Stomach (tissue), 9 donors: ENCODE results near the gene ARHGAP32. TPM values are rescaled to one million over a fixed set of nuclear protein-coding genes. Genes with fewer than 3 reads are reported as not detected.

Experiments
- DNase-seq, 2 donors: peaks; one replicate each; pipeline versions ENCODE4 v3.0.0 to v3.0.0-alpha.2; 2013 to 2019
- H3K27ac ChIP-seq, 5 donors: fragments of 200-600 bp in 4 of 5; sonication (generic) in 4 of 5; one replicate each; pipeline ENCODE4 v1.5.1; 2013 to 2019; ENCODE audit warnings: mild to moderate bottlenecking in 1 of 5, moderate library complexity in 1 of 5
- H3K27me3 ChIP-seq, 3 donors: fragments of 200-600 bp; sonication (generic); one replicate each; pipeline ENCODE4 v1.5.1; 2017 to 2019; ENCODE audit warnings: mixed run types in 1 of 3
- H3K36me3 ChIP-seq, 4 donors: fragments of 200-600 bp; sonication (generic); 1 replicate in 3 of 4; 2 replicates in 1 of 4; pipeline ENCODE4 v1.5.1; 2016 to 2019
- H3K4me1 ChIP-seq, 4 donors: fragments of 200-600 bp; sonication (generic); one replicate each; pipeline ENCODE4 v1.5.1; 2016 to 2019
- H3K4me3 ChIP-seq, 4 donors: fragments of 200-600 bp; sonication (generic) in 3 of 4; one replicate each; pipeline ENCODE4 v1.5.1; 2016 to 2019; ENCODE audit warnings: mild to moderate bottlenecking in 1 of 4
- H3K9me3 ChIP-seq, 4 donors: fragments of 200-600 bp; sonication (generic); one replicate each; pipeline ENCODE4 v1.5.1; 2016 to 2019
- CTCF ChIP-seq, 7 experiments: fragments of 450-650 bp in 4 of 7; fragments of 200-600 bp in 3 of 7; sonication (generic) in 3 of 7; IDR thresholded peaks; one replicate each; pipeline ENCODE4 v1.5.1; 2016 to 2019; ENCODE audit warnings: antibody characterized with exemption in 7 of 7, control low read depth in 2 of 7, mild to moderate bottlenecking in 1 of 7
- EP300 ChIP-seq: sonication (generic); formaldehyde crosslinking; IDR thresholded peaks from one replicate; pipeline ENCODE4 v1.6.1; 2017; ENCODE audit warnings: antibody characterized with exemption
- POLR2A ChIP-seq, 4 donors: fragments of 450-650 bp; IDR thresholded peaks; one replicate each; pipeline ENCODE4 v1.6.1; 2016; ENCODE audit warnings: antibody characterized with exemption in 4 of 4, control low read depth in 2 of 4, mild to moderate bottlenecking in 1 of 4, moderate library complexity in 1 of 4
- POLR2AphosphoS5 ChIP-seq, 3 donors: sonication (generic); formaldehyde crosslinking; IDR thresholded peaks; one replicate each; pipeline ENCODE4 v1.6.1; 2016; ENCODE audit warnings: antibody characterized with exemption in 3 of 3
- WGBS, 5 donors: extraction: QIAGEN DNeasy Blood & Tissue Kit in 3 of 5; methylation state at CpG; one replicate each; pipeline versions ENCODE4 v1.1.5 to v1.1.7; 2013 to 2018; 5-methylcytosine and 5-hydroxymethylcytosine counted together
- intact Hi-C: fragments of 100-400 bp; cut with DNase I; formaldehyde crosslinking; loops from one replicate; pipeline ENCODE4 v1.15.1; 2023; ENCODE audit warnings: low total_unique reads
- polyA plus RNA-seq, 3 donors: library from polyadenylated mRNA; stranded (reverse); fragments of 200-250 nt; gene quantifications; one replicate each; pipeline ENCODE4 v1.2.3, GENCODE V29; 2013
- total RNA-seq, 5 donors: library from RNA; depleted of rRNA; stranded (reverse); fragments of >200 nt; gene quantifications; one replicate each; pipeline versions ENCODE4 v1.1.0 to v1.2.3, GENCODE V29; 2014 to 2016
- donor health status: healthy with polysubstance abuse.
- donor health status: Bipolar disorder and iron deficiency.
- donor health status: healthy.

ARHGAP32 gene
- total and polyA plus RNA-seq, 8 donors = 2.9 to 70.1 (median 34.3) TPM

DNA sequence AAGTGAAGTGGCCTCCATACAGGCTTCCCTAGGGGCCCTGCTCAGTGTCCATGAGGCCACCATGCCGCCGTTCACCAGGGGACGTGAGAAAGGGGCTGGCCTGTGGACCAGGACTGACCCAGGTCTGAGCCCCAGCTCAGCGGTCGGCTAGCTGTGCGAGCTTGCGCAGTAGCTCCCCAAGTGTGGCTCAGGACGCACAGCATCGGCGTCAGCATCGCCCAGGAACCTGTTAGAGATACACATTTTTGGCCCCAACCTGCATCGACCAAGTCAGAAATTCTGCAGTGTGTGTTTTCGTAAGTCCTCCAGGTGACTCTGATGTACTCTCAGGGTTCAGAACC is 249.9 kb downstream of the ARHGAP32 start:
- WGBS, 5 donors = 85 to 96% (median 95%) methylated on average over 3 to 13 of the region's 13 CpGs
- H3K27me3 ChIP-seq = peaks cover 0 to 22% (median 0%) of the 10 kb centered on the region in 3 donors
- H3K9me3 ChIP-seq = no peaks in the 10 kb centered on the region
- H3K4me3 ChIP-seq = no peak overlapping the region
- no peak for TF ChIP-seq CTCF (IDR thresholded peaks at IDR 0.05)
- TF ChIP-seq POLR2A (IDR thresholded peaks at IDR 0.05) = no peak
- TF ChIP-seq POLR2AphosphoS5 (IDR thresholded peaks at IDR 0.05) = no peak
- no peak for TF ChIP-seq EP300
- intact Hi-C loops = no loop called here
- H3K36me3 ChIP-seq = no peaks in the 10 kb centered on the region
- no peak overlapping the region for H3K27ac ChIP-seq
- no peaks in the 10 kb centered on the region for H3K4me1 ChIP-seq
- no peak for DNase-seq

GRCh38 chr11:128941573-128942271 is 250.4 kb downstream of the ARHGAP32 start:
- no peak overlapping the region for H3K4me3 ChIP-seq
- 76 to 89% (median 88%) methylated on average over 10 to 14 of the region's 14 CpGs for WGBS, 5 donors
- H3K27ac ChIP-seq = no peak overlapping the region
- H3K36me3 ChIP-seq = no peaks in the 10 kb centered on the region
- no peaks in the 10 kb centered on the region for H3K4me1 ChIP-seq
- intact Hi-C loops = no loop called here
- H3K27me3 ChIP-seq = peaks cover 0 to 22% (median 0%) of the 10 kb centered on the region in 3 donors
- DNase-seq = no peak
- TF ChIP-seq CTCF (IDR thresholded peaks at IDR 0.05) (no peak), POLR2A (IDR thresholded peaks at IDR 0.05) (no peak), EP300 (no peak), POLR2AphosphoS5 (IDR thresholded peaks at IDR 0.05) (no peak)
- H3K9me3 ChIP-seq = no peaks in the 10 kb centered on the region

GRCh38 chr11:128941110-128941509 is 251.0 kb downstream of the ARHGAP32 start:
- WGBS, 5 donors = 73 to 86% (median 78%) methylated on average over 8 of the region's 8 CpGs
- no peak overlapping the region for H3K27ac ChIP-seq
- TF ChIP-seq EP300 = no peak
- no peak for TF ChIP-seq CTCF (IDR thresholded peaks at IDR 0.05)
- TF ChIP-seq POLR2A (IDR thresholded peaks at IDR 0.05) = no peak
- no peak for TF ChIP-seq POLR2AphosphoS5 (IDR thresholded peaks at IDR 0.05)

GRCh38 chr11:128940603-128941002 is 251.5 kb downstream of the ARHGAP32 start:
- peaks cover 0 to 22% (median 0%) of the 10 kb centered on the region in 3 donors for H3K27me3 ChIP-seq
- intact Hi-C loops = no loop called here
- no peak for DNase-seq
- H3K27ac ChIP-seq = no peak overlapping the region
- no peak for TF ChIP-seq EP300
- TF ChIP-seq POLR2A (IDR thresholded peaks at IDR 0.05) = no peak
- no peak for TF ChIP-seq CTCF (IDR thresholded peaks at IDR 0.05)
- TF ChIP-seq POLR2AphosphoS5 (IDR thresholded peaks at IDR 0.05) = no peak
- WGBS, 5 donors = 81 to 96% (median 91%) methylated on average over 12 to 15 of the region's 15 CpGs
- H3K4me1 ChIP-seq = no peaks in the 10 kb centered on the region
- no peak overlapping the region for H3K4me3 ChIP-seq
- H3K36me3 ChIP-seq = no peaks in the 10 kb centered on the region
- H3K9me3 ChIP-seq = no peaks in the 10 kb centered on the region

More at GRCh38 chr11:128941110-128941509, 251.0 kb downstream of the ARHGAP32 start:
- no peak for DNase-seq
- H3K4me3 ChIP-seq = no peak overlapping the region
- peaks cover 0 to 22% (median 0%) of the 10 kb centered on the region in 3 donors for H3K27me3 ChIP-seq
- intact Hi-C loops = no loop called here
- no peaks in the 10 kb centered on the region for H3K9me3 ChIP-seq
- no peaks in the 10 kb centered on the region for H3K4me1 ChIP-seq
- H3K36me3 ChIP-seq = no peaks in the 10 kb centered on the region
